ENCODE results near the gene IL2RA. TPM values are rescaled to one million over a fixed set of nuclear protein-coding genes. Genes with fewer than 3 reads are reported as not detected.

IL2RA gene
- total and polyA plus RNA-seq, 2 donors (not counting 1 experiment from before 2014, with no cell fraction given), result 7.2 to 56.7 TPM

GRCh38 chr10:5992398-5992797 lies 69.8 kb downstream of the IL2RA start:
- H3K27ac ChIP-seq (ENCODE audit: low read length in 2 of 2), result no peak overlapping the region
- H3K27ac Mint-ChIP-seq, result no peak overlapping the region
- peaks cover 11% of the 10 kb centered on the region for H3K4me1 Mint-ChIP-seq
- peaks cover 0 to 8% (median 3%) of the 10 kb centered on the region in 3 donors for H3K9me3 ChIP-seq (ENCODE audit: control extremely low read depth in 1 of 3, control insufficient read depth in 2 of 3, insufficient read depth in 1 of 3, low read length in 2 of 3)
- H3K79me2 ChIP-seq (ENCODE audit: control insufficient read depth, insufficient read depth, low read length), result no peaks in the 10 kb centered on the region
- ChIA-PET CTCF (no interaction called here), POLR2A (no interaction called here)
- no CpG with 5 or more reads among the region's 1 CpG for WGBS (ENCODE audit: insufficient coverage)
- DNase-seq (no peak), ATAC-seq (ENCODE audit: low read depth) (no peak)
- intact Hi-C loops (cut with micrococcal nuclease), result no loop called here
- no peaks in the 10 kb centered on the region for H3K9me3 Mint-ChIP-seq (ENCODE audit: insufficient read depth)
- peaks cover 7 to 9% of the 10 kb centered on the region in 2 donors for H3K4me1 ChIP-seq (ENCODE audit: control insufficient read depth in 2 of 2, insufficient read depth in 2 of 2, low read length in 2 of 2)
- no peaks in the 10 kb centered on the region for H3K27me3 ChIP-seq (replicated peaks in 1 of 4; ENCODE audit: control extremely low read depth in 1 of 4, control insufficient read depth in 3 of 4, insufficient read depth in 4 of 4, low read length in 3 of 4)
- no peak overlapping the region for H3K4me3 ChIP-seq (ENCODE audit: control extremely low read depth in 1 of 5, extremely low read depth in 1 of 5, insufficient read depth in 1 of 5, low read depth in 2 of 5, low read length in 4 of 5)
- no peak overlapping the region for H3K4me2 ChIP-seq (replicated peaks; ENCODE audit: low read depth, low read length, poor library complexity, severe bottlenecking)
- TF ChIP-seq CTCF (IDR thresholded peaks at IDR 0.05), result no peak
- TF ChIP-seq EZH2 (IDR thresholded peaks at IDR 0.05; ENCODE audit: borderline replicate concordance, insufficient read depth, low read depth, low read length, poor library complexity, severe bottlenecking), result no peak
- no peaks in the 10 kb centered on the region for H4K20me1 ChIP-seq (ENCODE audit: control insufficient read depth, insufficient read depth, low read length, poor library complexity, severe bottlenecking)
- H3K9ac ChIP-seq (ENCODE audit: low read length), result no peak overlapping the region
- no peak overlapping the region for H3K4me3 Mint-ChIP-seq
- no peaks in the 10 kb centered on the region for H3K36me3 ChIP-seq (replicated peaks in 1 of 2; ENCODE audit: control extremely low read depth in 1 of 2, control insufficient read depth in 1 of 2, extremely low read depth in 1 of 2, insufficient read depth in 2 of 2, low read length in 1 of 2)
- H3K27me3 Mint-ChIP-seq, result no peaks in the 10 kb centered on the region
- H2AFZ ChIP-seq (ENCODE audit: insufficient read depth, low read depth, low read length, poor library complexity, severe bottlenecking), result no peak overlapping the region

GRCh38 chr10:5991708-5992107 lies 70.5 kb downstream of the IL2RA start:
- POLR2A ChIA-PET, result no interaction called here
- no peak for DNase-seq
- Histone ChIP-seq H3K27ac (ENCODE audit: low read length in 2 of 2) (no peak overlapping the region), H3K79me2 (ENCODE audit: control insufficient read depth, insufficient read depth, low read length) (no peaks in the 10 kb centered on the region), H2AFZ (ENCODE audit: insufficient read depth, low read depth, low read length, poor library complexity, severe bottlenecking) (no peak overlapping the region), H3K4me2 (replicated peaks; ENCODE audit: low read depth, low read length, poor library complexity, severe bottlenecking) (no peak overlapping the region), H3K9ac (ENCODE audit: low read length) (no peak overlapping the region), H3K36me3 (replicated peaks in 1 of 2; ENCODE audit: control extremely low read depth in 1 of 2, control insufficient read depth in 1 of 2, extremely low read depth in 1 of 2, insufficient read depth in 2 of 2, low read length in 1 of 2) (no peaks in the 10 kb centered on the region), H3K27me3 (replicated peaks in 1 of 4; ENCODE audit: control extremely low read depth in 1 of 4, control insufficient read depth in 3 of 4, insufficient read depth in 4 of 4, low read length in 3 of 4) (no peaks in the 10 kb centered on the region), H4K20me1 (ENCODE audit: control insufficient read depth, insufficient read depth, low read length, poor library complexity, severe bottlenecking) (no peaks in the 10 kb centered on the region), H3K4me1 (ENCODE audit: control insufficient read depth in 2 of 2, insufficient read depth in 2 of 2, low read length in 2 of 2) (peaks cover 7 to 9% of the 10 kb centered on the region in 2 donors), H3K9me3 (ENCODE audit: control extremely low read depth in 1 of 3, control insufficient read depth in 2 of 3, insufficient read depth in 1 of 3, low read length in 2 of 3) (peaks cover 0 to 8% (median 3%) of the 10 kb centered on the region in 3 donors), H3K4me3 (ENCODE audit: control extremely low read depth in 1 of 5, extremely low read depth in 1 of 5, insufficient read depth in 1 of 5, low read depth in 2 of 5, low read length in 4 of 5) (no peak overlapping the region)
- H3K27me3 Mint-ChIP-seq, result no peaks in the 10 kb centered on the region
- intact Hi-C loops (cut with micrococcal nuclease), result no loop called here
- H3K27ac Mint-ChIP-seq, result no peak overlapping the region
- H3K4me1 Mint-ChIP-seq, result peaks cover 12% of the 10 kb centered on the region
- TF ChIP-seq CTCF (IDR thresholded peaks at IDR 0.05) (no peak), EZH2 (IDR thresholded peaks at IDR 0.05; ENCODE audit: borderline replicate concordance, insufficient read depth, low read depth, low read length, poor library complexity, severe bottlenecking) (no peak)
- CTCF ChIA-PET, result no interaction called here
- H3K9me3 Mint-ChIP-seq (ENCODE audit: insufficient read depth), result no peaks in the 10 kb centered on the region
- H3K4me3 Mint-ChIP-seq, result no peak overlapping the region
- ATAC-seq (ENCODE audit: low read depth), result no peak
